GM06990 (cell line): ENCODE results near the gene CCNO.
A peak's percentile ranks its signal among the peaks of the same experiment; 100 is the strongest.

ENCODE experiments used
- DNase-seq: peaks from one replicate; pipeline ENCODE4 v3.0.0-alpha.2; 2011; ENCODE audit not compliant: insufficient read length; ENCODE audit errors: extremely low read depth
- H3K27me3 ChIP-seq: replicated peaks from 2 replicates; pipeline ENCODE4 v1.6.0; 2011; ENCODE audit warnings: low read length; ENCODE audit not compliant: control insufficient read depth, insufficient read depth
- H3K36me3 ChIP-seq: 2 replicates; pipeline ENCODE4 v1.5.1; 2011; ENCODE audit warnings: low read length; ENCODE audit not compliant: control insufficient read depth, insufficient read depth
- H3K4me3 ChIP-seq: replicated peaks from 2 replicates; pipeline ENCODE4 v1.5.1; 2011; ENCODE audit warnings: low read depth, mild to moderate bottlenecking, control low read depth, low read length
- TF ChIP-seq, protein P1 (sequence below): IDR thresholded peaks from 2 replicates; pipeline ENCODE4 v1.5.1; 2011; ENCODE audit warnings: low read length, control low read depth, mild to moderate bottlenecking, inconsistent platforms; ENCODE audit not compliant: insufficient read depth, poor library complexity, severe bottlenecking

The CCNO gene

DNA sequence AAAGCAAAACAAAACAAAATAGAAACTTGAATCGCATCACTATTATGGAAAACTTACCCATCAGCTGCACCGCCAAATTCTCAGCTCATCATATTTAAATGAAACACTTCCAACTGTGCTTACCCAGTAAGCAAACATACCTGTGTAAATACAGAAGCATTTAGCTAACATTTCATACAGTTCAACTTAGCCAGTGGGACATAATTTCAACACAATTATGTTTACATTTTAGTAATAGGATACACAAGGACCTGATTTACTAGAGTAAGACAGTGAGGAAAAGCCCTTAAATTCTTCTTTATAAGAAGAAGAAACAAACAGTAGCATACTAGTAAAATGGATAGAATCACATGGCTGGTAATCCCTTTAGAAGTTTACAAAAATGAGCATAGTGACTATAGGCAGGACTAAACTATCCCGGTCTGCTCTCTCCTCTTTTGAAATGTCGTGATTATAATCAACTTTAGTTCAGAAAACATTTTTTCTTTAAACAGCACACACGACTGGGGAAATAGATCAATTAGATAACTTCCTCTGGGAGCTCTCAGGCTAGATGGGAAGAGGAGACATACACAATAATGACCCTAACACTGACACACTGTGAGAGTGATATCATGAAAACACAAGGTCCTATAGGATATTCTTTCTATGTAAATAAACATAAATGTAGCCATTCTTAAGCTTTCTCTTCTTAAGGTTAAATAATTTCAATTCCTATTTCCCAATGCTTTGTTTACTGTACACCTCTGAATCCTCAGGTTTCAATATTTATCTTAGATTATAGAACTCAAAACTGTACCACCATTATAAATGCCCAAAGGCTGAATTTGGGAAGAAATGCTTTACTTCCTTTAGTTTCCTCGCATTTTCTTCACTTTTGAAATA, 44.5 kb downstream of the CCNO start:
- Histone ChIP-seq H3K27me3 (no peaks in the 10 kb centered on the region; the same call in 1 of the 2 replicates), H3K4me3 (no peak overlapping the region), H3K36me3 (no peaks in the 10 kb centered on the region)
- DNase-seq, result no peak
- TF ChIP-seq, protein P1, sequence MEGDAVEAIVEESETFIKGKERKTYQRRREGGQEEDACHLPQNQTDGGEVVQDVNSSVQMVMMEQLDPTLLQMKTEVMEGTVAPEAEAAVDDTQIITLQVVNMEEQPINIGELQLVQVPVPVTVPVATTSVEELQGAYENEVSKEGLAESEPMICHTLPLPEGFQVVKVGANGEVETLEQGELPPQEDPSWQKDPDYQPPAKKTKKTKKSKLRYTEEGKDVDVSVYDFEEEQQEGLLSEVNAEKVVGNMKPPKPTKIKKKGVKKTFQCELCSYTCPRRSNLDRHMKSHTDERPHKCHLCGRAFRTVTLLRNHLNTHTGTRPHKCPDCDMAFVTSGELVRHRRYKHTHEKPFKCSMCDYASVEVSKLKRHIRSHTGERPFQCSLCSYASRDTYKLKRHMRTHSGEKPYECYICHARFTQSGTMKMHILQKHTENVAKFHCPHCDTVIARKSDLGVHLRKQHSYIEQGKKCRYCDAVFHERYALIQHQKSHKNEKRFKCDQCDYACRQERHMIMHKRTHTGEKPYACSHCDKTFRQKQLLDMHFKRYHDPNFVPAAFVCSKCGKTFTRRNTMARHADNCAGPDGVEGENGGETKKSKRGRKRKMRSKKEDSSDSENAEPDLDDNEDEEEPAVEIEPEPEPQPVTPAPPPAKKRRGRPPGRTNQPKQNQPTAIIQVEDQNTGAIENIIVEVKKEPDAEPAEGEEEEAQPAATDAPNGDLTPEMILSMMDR, result no peak

- DNase-seq, result no peak
- H3K36me3 ChIP-seq, result no peaks in the 10 kb centered on the region
- TF ChIP-seq, protein P1, result peak; percentile 21
- H3K27me3 ChIP-seq, result no peaks in the 10 kb centered on the region
- H3K4me3 ChIP-seq, result no peak overlapping the region
Measured at GRCh38 chr5:55187370-55187769, 46.0 kb downstream of the CCNO start.
